Tongue (tissue), 2 donors: ENCODE data around the gene FBF1. TPM values are rescaled to one million over a fixed set of nuclear protein-coding genes. Genes with fewer than 3 reads are reported as not detected.
"Not testable (repeated sequence)": the region's sequence is repeated elsewhere in the genome, so short reads cannot be mapped to it uniquely, and the experiment has no call there.

Experiments
- DNase-seq: peaks from one replicate; pipeline ENCODE4 v3.0.0-alpha.2; 2015
- total RNA-seq: library from RNA; depleted of rRNA; stranded (reverse); fragments of >200 nt; gene quantifications from one replicate; pipeline ENCODE4 v1.2.3, GENCODE V29; 2014

FBF1 gene
- total RNA-seq, 1 donor from 2014 or later = 9.8 TPM

- peak; percentile 50 for DNase-seq
Observed at GRCh38 chr17:75876190-75876937, 64.5 kb downstream of the FBF1 start.

GRCh38 chr17:75875940-75876189 lies 65.0 kb downstream of the FBF1 start:
- DNase-seq = no peak

DNA sequence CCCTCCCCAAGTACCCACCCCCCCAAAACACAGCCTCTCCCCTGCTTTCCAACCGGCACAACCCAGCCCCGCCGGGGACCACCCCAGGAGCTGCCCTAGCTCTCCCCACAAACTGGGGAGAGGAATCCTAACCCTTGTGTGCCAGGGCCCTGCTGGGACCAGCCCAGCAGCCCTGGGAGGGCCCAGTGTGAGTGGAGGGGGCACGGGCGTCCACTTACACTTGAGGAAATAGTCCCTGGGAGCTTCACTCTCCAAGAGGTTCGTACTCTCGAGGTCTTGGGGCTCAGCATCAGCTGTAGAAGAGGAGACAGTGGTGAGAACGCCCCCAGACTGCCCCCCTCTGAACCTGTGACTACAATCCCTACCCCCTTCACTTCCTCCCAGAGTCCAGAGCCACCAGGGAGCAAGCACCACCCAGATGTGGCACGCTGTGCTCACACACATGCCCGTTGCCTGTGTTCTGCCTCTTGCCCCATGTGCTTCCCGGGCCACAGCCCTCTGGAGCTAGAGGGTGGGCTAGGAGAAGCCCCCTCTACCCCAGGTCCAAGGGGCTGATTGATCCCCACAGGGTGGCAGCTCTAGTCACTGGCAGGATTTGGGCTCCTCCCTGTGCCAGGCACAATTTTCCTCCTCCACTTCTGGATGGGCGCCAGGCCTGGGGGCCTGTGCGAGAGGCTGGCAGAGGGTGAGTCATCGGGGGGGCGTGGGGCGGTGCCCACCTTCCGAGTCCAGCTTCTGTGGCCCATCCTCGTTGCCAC lies 65.5 kb downstream of the FBF1 start:
- peak; percentile 85 for DNase-seq

GRCh38 chr17:75874323-75875181 lies 66.3 kb downstream of the FBF1 start:
- DNase-seq = no peak

GRCh38 chr17:75873587-75874322 lies 67.1 kb downstream of the FBF1 start:
- DNase-seq = no peak

- DNase-seq = peak; percentile 83
Observed at GRCh38 chr17:75872434-75873351, 68.1 kb downstream of the FBF1 start.

DNA sequence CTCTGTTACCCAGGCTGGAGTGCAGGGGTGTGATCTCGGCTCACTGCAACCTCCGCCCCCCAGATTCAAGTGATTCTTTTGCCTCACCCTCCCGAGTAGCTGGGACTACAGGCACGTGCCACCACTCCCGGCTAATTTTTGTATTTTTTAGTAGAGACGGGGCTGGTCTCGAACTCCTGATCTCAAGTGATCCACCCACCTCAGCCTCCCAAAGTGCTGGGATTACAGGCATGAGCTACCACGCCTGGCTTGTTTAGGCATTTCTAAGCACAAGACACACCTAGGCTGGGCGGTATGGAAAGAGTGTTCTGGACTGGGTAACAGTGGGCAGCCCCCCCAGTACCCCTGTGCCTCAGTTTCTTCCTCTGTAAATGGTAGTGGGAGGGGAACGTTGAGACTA lies 70.6 kb downstream of the FBF1 start:
- DNase-seq = not testable (repeated sequence)

GRCh38 chr17:75869282-75870141 lies 71.3 kb downstream of the FBF1 start:
- peak; percentile 72 for DNase-seq

DNA sequence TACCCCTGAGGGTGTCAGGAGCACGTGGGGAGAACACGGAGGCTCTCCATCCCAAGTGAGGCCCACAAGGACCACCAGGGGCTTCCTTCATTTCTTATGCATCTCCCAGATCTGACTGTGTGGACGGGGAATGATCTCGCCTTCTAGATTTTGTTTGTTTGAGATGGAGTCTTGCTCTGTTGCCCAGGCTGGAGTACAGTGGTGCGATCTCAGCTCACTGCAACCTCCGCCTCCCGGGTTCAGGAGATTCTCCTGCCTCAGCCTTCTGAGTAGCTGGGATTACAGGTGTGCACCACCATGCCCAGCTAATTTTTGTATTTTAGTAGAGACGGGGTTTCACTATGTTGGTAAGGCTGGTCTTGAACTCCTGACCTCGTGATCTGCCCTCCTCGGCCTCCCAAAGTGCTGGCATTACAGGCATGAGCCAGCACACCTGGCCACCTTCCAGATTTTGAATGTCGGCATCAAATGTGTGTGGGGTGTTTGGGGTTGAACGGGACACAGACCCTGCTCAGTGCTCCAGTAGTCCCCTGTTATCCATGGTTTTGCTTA lies 72.0 kb downstream of the FBF1 start:
- DNase-seq = not testable (repeated sequence)

- DNase-seq = not testable (repeated sequence)
Observed at GRCh38 chr17:75865404-75866188, 75.2 kb downstream of the FBF1 start.

- not testable (repeated sequence) for DNase-seq
Observed at GRCh38 chr17:75864887-75865286, 76.0 kb downstream of the FBF1 start.

- DNase-seq = peak; percentile 96
Observed at GRCh38 chr17:75864448-75864871, 76.4 kb downstream of the FBF1 start.

GRCh38 chr17:75861927-75862317 lies 78.9 kb downstream of the FBF1 start:
- DNase-seq = no peak

Other genes with a start within 250 kb of the FBF1 start
- 48.2 TPM for gene ITGB4, start 219.6 kb downstream of the FBF1 start, total RNA-seq
- gene GALK1, start 175.8 kb downstream of the FBF1 start, total RNA-seq = 17.6 TPM
- gene UNK, start 156.2 kb downstream of the FBF1 start, total RNA-seq = 16.9 TPM
- 82.3 TPM for gene UNC13D, start 96.6 kb downstream of the FBF1 start, total RNA-seq
- 22.9 TPM for gene WBP2, start 85.7 kb downstream of the FBF1 start, total RNA-seq
- gene TRIM47, start 62.5 kb downstream of the FBF1 start, total RNA-seq = 54.2 TPM
- gene TRIM65, start 44.1 kb downstream of the FBF1 start, total RNA-seq = 25.8 TPM
- 62.1 TPM for gene MRPL38, start 36.2 kb downstream of the FBF1 start, total RNA-seq
- 33.8 TPM for gene ACOX1, start 38.1 kb upstream of the FBF1 start, total RNA-seq
- 13.4 TPM for gene TEN1, start 38.2 kb upstream of the FBF1 start, total RNA-seq
- gene CDK3, start 59.8 kb upstream of the FBF1 start, total RNA-seq = 7.2 TPM
- gene EVPL, start 86.3 kb upstream of the FBF1 start, total RNA-seq = 42.3 TPM
- 50.0 TPM for gene SRP68, start 131.5 kb upstream of the FBF1 start, total RNA-seq
- gene GALR2, start 133.7 kb upstream of the FBF1 start, total RNA-seq = not detected
- not detected for gene ZACN, start 138.1 kb upstream of the FBF1 start, total RNA-seq
- gene EXOC7, start 162.7 kb upstream of the FBF1 start, total RNA-seq = 81.2 TPM
- 0.51 TPM for gene FOXJ1, start 200.2 kb upstream of the FBF1 start, total RNA-seq